IPS-20b (cell line): ENCODE data around the gene GAGE13.
"Not testable (repeated sequence)": the region's sequence is repeated elsewhere in the genome, so short reads cannot be mapped to it uniquely, and the experiment has no call there.

Experiments used
- H3K27ac ChIP-seq: one replicate; pipeline ENCODE4 v1.5.1; 2013; ENCODE audit warnings: low read length
- H3K27me3 ChIP-seq: 2 replicates; pipeline ENCODE4 v1.6.1; 2013; ENCODE audit warnings: mild to moderate bottlenecking, low read length, inconsistent platforms; ENCODE audit not compliant: insufficient read depth
- H3K36me3 ChIP-seq: 2 replicates; pipeline ENCODE4 v1.6.1; 2013; ENCODE audit warnings: low read depth, mild to moderate bottlenecking, inconsistent platforms, low read length, moderate library complexity; ENCODE audit not compliant: insufficient read depth
- H3K4me1 ChIP-seq: 2 replicates; pipeline ENCODE4 v1.6.1; 2013; ENCODE audit warnings: mild to moderate bottlenecking, control low read depth, inconsistent platforms, low read length, moderate library complexity; ENCODE audit not compliant: insufficient read depth
- H3K4me3 ChIP-seq: 2 replicates; pipeline ENCODE4 v1.5.1; 2013; ENCODE audit warnings: mild to moderate bottlenecking, low read length, inconsistent platforms
- H3K9ac ChIP-seq: 2 replicates; pipeline ENCODE4 v1.6.1; 2013; ENCODE audit warnings: low read depth, mild to moderate bottlenecking, inconsistent platforms, low read length, moderate library complexity
- H3K9me3 ChIP-seq: 2 replicates; pipeline ENCODE4 v1.6.1; 2013; ENCODE audit warnings: mild to moderate bottlenecking, low read depth, low read length, inconsistent platforms; ENCODE audit not compliant: insufficient read depth

The GAGE13 gene, protein sequence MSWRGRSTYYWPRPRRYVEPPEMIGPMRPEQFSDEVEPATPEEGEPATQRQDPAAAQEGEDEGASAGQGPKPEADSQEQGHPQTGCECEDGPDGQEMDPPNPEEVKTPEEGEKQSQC

GRCh38 chrX:49331282-49331681 lies at the start of gene GAGE13:
Gene GAGE13, plus strand, starts transcription at chrX:49331582. Its CDS starts 1,156 bp downstream, at chrX:49332738.
- not testable (repeated sequence) for H3K27me3 ChIP-seq, H3K27ac ChIP-seq, H3K4me3 ChIP-seq, H3K9ac ChIP-seq, H3K36me3 ChIP-seq, H3K4me1 ChIP-seq, H3K9me3 ChIP-seq

- H3K9ac ChIP-seq = no peak overlapping the region
- no peaks in the 10 kb centered on the region for H3K9me3 ChIP-seq
- no peak overlapping the region for H3K4me3 ChIP-seq
These were observed 48.8 kb upstream of the GAGE13 start for GRCh38 chrX:49282647-49283011.

DNA sequence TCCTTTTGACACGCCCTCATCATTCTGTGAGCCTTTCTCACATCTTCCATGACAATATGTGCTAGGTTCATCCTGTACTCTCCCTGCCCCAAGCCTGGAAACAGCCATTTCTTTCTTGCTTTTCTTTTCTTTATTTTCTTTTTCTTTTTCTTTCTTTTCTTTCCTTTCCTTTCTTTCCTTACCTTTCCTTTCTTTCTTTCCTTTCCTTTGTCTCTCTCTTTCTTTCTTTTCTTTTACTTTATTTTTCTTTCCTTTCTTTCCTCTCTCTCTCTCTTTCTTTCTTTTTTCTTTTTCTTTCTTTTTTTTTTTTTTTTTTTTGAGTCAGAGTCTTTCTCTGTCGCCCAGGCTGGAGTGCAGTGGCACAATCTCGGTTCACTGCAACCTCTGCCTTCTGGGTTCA lies 47.2 kb upstream of the GAGE13 start:
- Histone ChIP-seq H3K4me3 (no peak overlapping the region), H3K36me3 (no peaks in the 10 kb centered on the region), H3K9ac (no peak overlapping the region), H3K4me1 (no peaks in the 10 kb centered on the region), H3K9me3 (no peaks in the 10 kb centered on the region), H3K27ac (no peak overlapping the region), H3K27me3 (no peaks in the 10 kb centered on the region)

More at GRCh38 chrX:49282647-49283011, 48.8 kb upstream of the GAGE13 start:
- Histone ChIP-seq H3K36me3 (no peaks in the 10 kb centered on the region), H3K4me1 (no peaks in the 10 kb centered on the region), H3K27ac (no peak overlapping the region), H3K27me3 (no peaks in the 10 kb centered on the region)

- no peak overlapping the region for H3K9ac ChIP-seq
- H3K27ac ChIP-seq = no peak overlapping the region
- H3K9me3 ChIP-seq = no peaks in the 10 kb centered on the region
- H3K4me1 ChIP-seq = no peaks in the 10 kb centered on the region
- no peaks in the 10 kb centered on the region for H3K27me3 ChIP-seq
- no peak overlapping the region for H3K4me3 ChIP-seq
- no peaks in the 10 kb centered on the region for H3K36me3 ChIP-seq
These were observed 45.2 kb upstream of the GAGE13 start for GRCh38 chrX:49286136-49286535.

- Histone ChIP-seq H3K9me3 (no peaks in the 10 kb centered on the region), H3K9ac (no peak overlapping the region), H3K36me3 (no peaks in the 10 kb centered on the region), H3K27ac (no peak overlapping the region), H3K27me3 (no peaks in the 10 kb centered on the region), H3K4me1 (no peaks in the 10 kb centered on the region), H3K4me3 (no peak overlapping the region)
These were observed 44.8 kb upstream of the GAGE13 start for GRCh38 chrX:49286581-49286980.

GRCh38 chrX:49287665-49288064 lies 43.7 kb upstream of the GAGE13 start:
- no peaks in the 10 kb centered on the region for H3K27me3 ChIP-seq
- no peak overlapping the region for H3K27ac ChIP-seq
- no peaks in the 10 kb centered on the region for H3K4me1 ChIP-seq
- no peak overlapping the region for H3K9ac ChIP-seq
- no peak overlapping the region for H3K4me3 ChIP-seq
- H3K36me3 ChIP-seq = no peaks in the 10 kb centered on the region
- H3K9me3 ChIP-seq = no peaks in the 10 kb centered on the region

DNA sequence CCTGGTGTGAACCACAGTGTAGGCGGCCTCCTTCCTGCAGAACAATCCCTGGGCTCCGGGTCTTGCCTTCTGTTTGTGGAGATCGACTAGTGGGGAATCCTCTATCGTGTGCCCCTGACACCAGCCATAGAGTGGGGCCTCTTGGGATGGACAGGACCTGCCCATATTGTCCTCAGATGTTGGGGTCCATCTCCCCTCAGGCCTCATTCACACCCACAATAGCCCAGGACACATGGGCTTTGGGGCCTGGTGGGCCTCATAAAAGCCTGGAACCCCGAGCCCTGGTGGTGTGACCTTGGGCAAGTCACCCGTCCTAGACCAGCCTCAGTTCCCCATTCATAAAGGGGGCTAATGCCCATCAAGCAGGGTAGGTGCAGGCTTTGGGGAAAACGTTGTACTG lies 41.2 kb upstream of the GAGE13 start:
- Histone ChIP-seq H3K9ac (no peak overlapping the region), H3K9me3 (no peaks in the 10 kb centered on the region), H3K4me1 (no peaks in the 10 kb centered on the region), H3K27me3 (no peaks in the 10 kb centered on the region), H3K36me3 (no peaks in the 10 kb centered on the region), H3K27ac (no peak overlapping the region), H3K4me3 (no peak overlapping the region)

DNA sequence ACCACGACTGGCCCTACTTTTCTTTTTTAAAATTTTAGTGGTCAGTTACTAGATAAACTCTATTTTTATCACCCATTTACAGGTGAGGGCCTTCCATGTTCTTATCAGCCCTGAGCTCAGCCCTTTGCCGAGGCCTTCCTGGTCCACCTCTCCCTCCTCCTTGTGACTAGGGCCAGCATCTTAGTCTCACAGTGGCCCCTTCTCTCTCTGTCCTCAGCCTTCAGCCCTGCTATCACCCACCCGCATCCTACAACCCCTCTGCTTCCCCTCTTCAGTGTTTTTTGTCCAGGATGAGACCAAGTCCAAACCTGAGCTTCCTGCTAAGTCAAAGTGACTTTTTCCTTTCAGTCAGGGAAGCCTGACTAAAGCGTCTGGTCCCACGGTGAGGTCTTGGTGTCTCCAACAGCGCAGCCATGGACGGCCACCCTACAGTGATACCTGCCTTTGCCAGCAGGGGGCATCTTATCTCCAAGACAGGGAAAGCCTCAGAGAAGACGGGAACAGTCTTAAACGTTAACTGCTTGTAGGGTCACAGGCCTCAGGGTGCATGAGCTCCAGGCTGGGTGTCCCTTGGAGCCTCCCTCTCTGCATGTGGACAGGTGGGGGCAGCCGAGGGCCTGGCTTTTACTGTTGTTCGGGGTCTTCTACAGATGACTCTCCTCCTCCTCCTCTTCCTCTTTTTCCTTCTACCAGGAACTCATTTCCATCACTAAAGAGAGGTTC lies 39.6 kb upstream of the GAGE13 start:
- Histone ChIP-seq H3K9ac (no peak overlapping the region), H3K27ac (no peak overlapping the region), H3K4me3 (no peak overlapping the region), H3K9me3 (no peaks in the 10 kb centered on the region), H3K27me3 (no peaks in the 10 kb centered on the region), H3K4me1 (no peaks in the 10 kb centered on the region), H3K36me3 (no peaks in the 10 kb centered on the region)

DNA sequence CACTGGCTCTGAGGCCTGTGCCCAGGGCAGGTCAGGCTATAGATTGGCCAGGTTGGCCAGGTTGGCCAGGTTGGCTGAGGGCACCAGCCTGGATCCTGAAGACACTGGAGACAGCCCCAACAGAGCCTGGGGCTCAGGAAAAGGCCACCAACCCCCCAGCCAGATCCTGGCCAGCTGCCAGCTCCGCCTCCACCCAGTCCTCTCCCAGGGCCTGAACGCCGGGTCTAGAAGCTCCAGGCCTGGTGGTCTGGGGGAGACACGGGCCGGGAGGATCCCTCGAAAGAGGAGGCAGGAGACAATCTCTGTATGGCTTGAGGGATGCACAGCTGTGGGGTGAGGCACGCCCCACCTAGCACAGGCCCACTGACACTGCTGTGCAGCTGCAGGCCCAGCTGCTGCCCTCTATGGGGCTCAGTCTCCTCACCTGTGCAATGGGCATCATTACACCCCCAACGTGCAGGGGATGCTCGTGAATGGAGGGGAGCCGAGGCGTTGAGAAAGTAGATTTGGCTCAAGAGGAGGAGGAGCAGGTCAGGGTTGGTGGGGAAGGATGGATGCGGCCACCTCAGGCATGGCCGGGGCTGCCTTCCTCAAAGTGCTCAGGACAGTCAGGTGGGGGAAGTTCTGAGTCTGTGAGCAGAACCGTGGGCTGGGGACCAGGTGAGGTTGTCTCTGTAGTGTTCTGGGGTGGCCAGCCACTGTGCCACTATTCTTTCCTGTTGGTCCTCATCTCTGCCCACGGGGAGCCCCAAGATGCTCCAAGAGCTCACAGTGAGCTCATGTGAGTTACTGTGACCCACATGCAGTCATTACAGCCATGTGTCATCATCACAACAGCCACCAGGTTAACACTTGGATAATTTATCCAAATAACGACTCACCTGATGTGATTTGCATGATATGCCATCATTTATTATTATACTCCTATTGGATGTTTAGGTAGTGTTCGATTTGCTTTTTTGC lies 38.7 kb upstream of the GAGE13 start:
- no peaks in the 10 kb centered on the region for H3K9me3 ChIP-seq
- no peak overlapping the region for H3K27ac ChIP-seq
- H3K4me1 ChIP-seq = no peaks in the 10 kb centered on the region
- no peaks in the 10 kb centered on the region for H3K36me3 ChIP-seq
- no peak overlapping the region for H3K9ac ChIP-seq
- H3K27me3 ChIP-seq = no peaks in the 10 kb centered on the region
- no peak overlapping the region for H3K4me3 ChIP-seq

DNA sequence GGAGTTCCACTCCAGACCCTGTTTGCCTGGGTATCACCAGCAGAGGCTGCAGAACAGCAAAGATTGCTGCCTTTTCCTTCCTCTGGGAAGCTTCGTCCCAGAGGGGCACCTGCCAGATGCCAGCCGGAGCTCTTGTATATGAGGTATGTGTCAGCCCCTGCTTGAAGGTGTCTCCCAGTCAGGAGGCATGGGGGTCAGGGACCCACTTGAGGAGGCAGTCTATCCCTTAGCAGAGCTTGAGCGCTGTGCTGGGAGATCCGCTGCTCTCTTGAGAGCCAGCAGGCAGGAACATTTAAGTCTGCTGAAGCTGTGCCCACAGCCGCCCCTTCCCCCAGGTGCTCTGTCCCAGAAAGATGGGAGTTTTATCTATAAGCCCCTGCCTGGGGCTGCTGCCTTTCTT lies 32.1 kb upstream of the GAGE13 start:
- H3K9me3 ChIP-seq, H3K9ac ChIP-seq, H3K27ac ChIP-seq, H3K4me3 ChIP-seq, H3K36me3 ChIP-seq, H3K27me3 ChIP-seq, H3K4me1 ChIP-seq: not testable (repeated sequence)

- no peaks in the 10 kb centered on the region for H3K36me3 ChIP-seq
- no peaks in the 10 kb centered on the region for H3K4me1 ChIP-seq
- H3K27me3 ChIP-seq = no peaks in the 10 kb centered on the region
- no peak overlapping the region for H3K9ac ChIP-seq
- H3K4me3 ChIP-seq = no peak overlapping the region
- H3K27ac ChIP-seq = no peak overlapping the region
- H3K9me3 ChIP-seq = no peaks in the 10 kb centered on the region
These were observed 30.7 kb upstream of the GAGE13 start for GRCh38 chrX:49300703-49301102.

DNA sequence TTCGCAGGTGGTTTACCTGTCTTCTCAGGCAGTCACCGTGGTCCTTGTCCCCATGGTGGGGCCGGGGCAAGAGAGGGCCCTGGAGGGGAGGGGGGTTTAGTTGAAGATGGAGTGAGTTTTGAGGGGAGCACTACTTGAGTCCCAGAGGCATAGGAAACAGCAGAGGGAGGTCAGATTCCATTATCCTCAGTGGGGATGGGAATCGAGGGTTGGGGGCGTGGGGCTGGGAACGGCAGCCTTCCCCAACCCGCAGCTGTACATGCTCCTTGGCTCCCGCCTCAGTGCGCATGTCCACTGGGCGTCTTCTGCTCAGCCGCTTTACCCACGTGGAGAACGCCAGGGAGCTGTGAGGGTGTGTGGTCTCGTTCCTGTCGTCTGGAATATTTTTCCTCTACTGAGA lies 28.0 kb upstream of the GAGE13 start, which contains the start of gene GAGE10:
Gene GAGE10, plus strand, starts transcription at position 301 of the 400 bp plus-strand sequence. CDS start 1,214 bp downstream, outside the sequence.
- H3K4me1 ChIP-seq = no peaks in the 10 kb centered on the region
- H3K27me3 ChIP-seq = no peaks in the 10 kb centered on the region
- no peak within 1 kb of the TSS for H3K27ac ChIP-seq
- no peaks in the 10 kb centered on the region for H3K9me3 ChIP-seq
- H3K9ac ChIP-seq = no peak within 1 kb of the TSS
- no peaks in the 10 kb centered on the region for H3K36me3 ChIP-seq
- no peak within 1 kb of the TSS for H3K4me3 ChIP-seq
